DOHH2 (cell line): ENCODE measurements around the gene MBP.

Source experiments
- H3F3A ChIP-seq: fragments of 200-600 bp; sonication (generic), shearing (Covaris generic); 2 replicates; pipeline ENCODE4 v1.6.0; 2016; ENCODE audit warnings: antibody characterized with exemption, mild to moderate bottlenecking; ENCODE audit not compliant: control insufficient read depth, insufficient read depth
- H3K27ac ChIP-seq: fragments of 200-600 bp; sonication (generic); 2 replicates; pipeline ENCODE4 v1.5.1; 2014; ENCODE audit warnings: low read depth, mild to moderate bottlenecking, low read length, moderate library complexity
- H3K27me3 ChIP-seq: fragments of 200-600 bp; sonication (generic); 2 replicates; pipeline ENCODE4 v1.6.1; 2014; ENCODE audit warnings: mild to moderate bottlenecking, low read length, mixed read lengths; ENCODE audit not compliant: control insufficient read depth
- H3K36me3 ChIP-seq: fragments of 200-600 bp; sonication (generic); 2 replicates; pipeline ENCODE4 v1.6.1; 2014; ENCODE audit warnings: mild to moderate bottlenecking, low read length, moderate library complexity, mixed read lengths; ENCODE audit not compliant: control insufficient read depth
- H3K4me1 ChIP-seq: fragments of 200-600 bp; sonication (generic); 2 replicates; pipeline ENCODE4 v1.6.1; 2014; ENCODE audit warnings: mild to moderate bottlenecking, low read length, mixed read lengths; ENCODE audit not compliant: control insufficient read depth
- H3K4me2 ChIP-seq: fragments of 200-600 bp; sonication (generic); 2 replicates; pipeline ENCODE4 v1.6.0; 2014; ENCODE audit warnings: mild to moderate bottlenecking, low read length, moderate library complexity
- H3K4me3 ChIP-seq: fragments of 200-600 bp; sonication (generic); 2 replicates; pipeline ENCODE4 v1.5.1; 2014; ENCODE audit warnings: mild to moderate bottlenecking, low read length, mixed read lengths
- H3K79me2 ChIP-seq: fragments of 200-600 bp; sonication (generic); 2 replicates; pipeline ENCODE4 v1.6.1; 2014; ENCODE audit warnings: mild to moderate bottlenecking, low read length, mixed read lengths; ENCODE audit not compliant: control insufficient read depth
- H3K9me2 ChIP-seq: fragments of 200-600 bp; sonication (generic); replicated peaks from 2 replicates; pipeline ENCODE4 v1.6.1; 2014; ENCODE audit warnings: mild to moderate bottlenecking, low read length, mixed read lengths; ENCODE audit not compliant: control insufficient read depth
- H3K9me3 ChIP-seq: fragments of 200-600 bp; sonication (generic); 2 replicates; pipeline ENCODE4 v1.6.1; 2014; ENCODE audit warnings: antibody characterized with exemption, low read length, mixed read lengths; ENCODE audit not compliant: control insufficient read depth, insufficient read depth
- H4K20me1 ChIP-seq: fragments of 200-600 bp; sonication (generic); 2 replicates; pipeline ENCODE4 v1.6.0; 2014; ENCODE audit warnings: low read depth, mild to moderate bottlenecking, antibody characterized with exemption, low read length, moderate library complexity; ENCODE audit not compliant: control insufficient read depth, insufficient read depth
- EZH2phosphoT487 ChIP-seq: fragments of 200-600 bp; sonication (generic); IDR thresholded peaks from 2 replicates; pipeline ENCODE4 v1.6.1; 2017; ENCODE audit warnings: borderline replicate concordance, mild to moderate bottlenecking, antibody characterized with exemption, low read length, moderate library complexity, mixed read lengths
- TF ChIP-seq, protein P1 (sequence below): fragments of 200-600 bp; sonication (generic); IDR thresholded peaks from one replicate; pipeline ENCODE4 v1.5.1; 2014; ENCODE audit warnings: antibody characterized with exemption, mild to moderate bottlenecking, low read depth, low read length; ENCODE audit not compliant: poor library complexity, severe bottlenecking

Gene MBP

DNA sequence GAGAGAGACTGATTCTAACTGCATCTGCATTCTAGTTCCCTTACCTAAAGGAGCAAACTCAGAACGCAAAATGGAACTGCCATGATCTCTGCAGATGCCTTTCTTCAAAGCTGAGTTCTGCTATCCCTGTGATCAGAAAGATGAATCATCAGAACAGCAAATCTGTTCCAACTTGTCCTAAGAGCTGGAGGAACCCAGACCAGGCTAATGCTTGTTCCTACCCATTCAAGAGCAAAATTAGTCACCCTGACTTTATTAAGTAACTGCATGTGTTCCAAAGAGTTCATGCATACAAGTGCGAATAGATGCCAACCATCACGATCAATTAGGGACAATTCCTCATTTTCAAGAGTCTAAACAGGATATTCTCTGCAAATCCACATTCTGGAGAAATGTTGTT is 46.5 kb downstream of the MBP start:
- H3K4me3 ChIP-seq, result no peak overlapping the region
- no peaks in the 10 kb centered on the region for H3K9me2 ChIP-seq
- H3K79me2 ChIP-seq, result peaks cover 45% of the 10 kb centered on the region
- H3K27ac ChIP-seq, result no peak overlapping the region
- H4K20me1 ChIP-seq, result no peaks in the 10 kb centered on the region
- TF ChIP-seq EZH2phosphoT487, result no peak
- TF ChIP-seq, protein P1, sequence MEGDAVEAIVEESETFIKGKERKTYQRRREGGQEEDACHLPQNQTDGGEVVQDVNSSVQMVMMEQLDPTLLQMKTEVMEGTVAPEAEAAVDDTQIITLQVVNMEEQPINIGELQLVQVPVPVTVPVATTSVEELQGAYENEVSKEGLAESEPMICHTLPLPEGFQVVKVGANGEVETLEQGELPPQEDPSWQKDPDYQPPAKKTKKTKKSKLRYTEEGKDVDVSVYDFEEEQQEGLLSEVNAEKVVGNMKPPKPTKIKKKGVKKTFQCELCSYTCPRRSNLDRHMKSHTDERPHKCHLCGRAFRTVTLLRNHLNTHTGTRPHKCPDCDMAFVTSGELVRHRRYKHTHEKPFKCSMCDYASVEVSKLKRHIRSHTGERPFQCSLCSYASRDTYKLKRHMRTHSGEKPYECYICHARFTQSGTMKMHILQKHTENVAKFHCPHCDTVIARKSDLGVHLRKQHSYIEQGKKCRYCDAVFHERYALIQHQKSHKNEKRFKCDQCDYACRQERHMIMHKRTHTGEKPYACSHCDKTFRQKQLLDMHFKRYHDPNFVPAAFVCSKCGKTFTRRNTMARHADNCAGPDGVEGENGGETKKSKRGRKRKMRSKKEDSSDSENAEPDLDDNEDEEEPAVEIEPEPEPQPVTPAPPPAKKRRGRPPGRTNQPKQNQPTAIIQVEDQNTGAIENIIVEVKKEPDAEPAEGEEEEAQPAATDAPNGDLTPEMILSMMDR, result no peak
- no peak overlapping the region for H3K4me2 ChIP-seq
- H3K27me3 ChIP-seq, result no peaks in the 10 kb centered on the region
- H3K36me3 ChIP-seq, result peaks cover 8% of the 10 kb centered on the region; the same call in 1 of the 2 replicates
- peaks cover 12% of the 10 kb centered on the region for H3K4me1 ChIP-seq
- no peaks in the 10 kb centered on the region for H3K9me3 ChIP-seq
- H3F3A ChIP-seq, result no peaks in the 10 kb centered on the region

DNA sequence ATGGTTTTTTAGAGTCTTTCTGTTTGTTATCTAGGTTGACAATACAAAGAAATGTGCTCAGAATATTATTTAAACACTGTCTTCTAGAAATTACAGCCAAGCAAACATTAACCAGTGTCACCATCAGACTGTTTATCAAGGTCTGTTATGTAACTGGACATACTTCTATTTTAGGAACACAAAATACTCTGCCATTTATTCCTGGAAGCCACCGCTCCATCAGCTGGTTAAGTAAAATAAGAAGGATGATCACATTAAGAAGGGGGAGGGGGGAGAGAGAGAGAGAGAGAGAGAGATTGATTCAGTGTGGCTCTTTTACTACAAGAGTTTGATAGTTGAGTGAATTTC is 47.9 kb downstream of the MBP start:
- no peak for TF ChIP-seq EZH2phosphoT487
- TF ChIP-seq, protein P1, result no peak
- H3K9me2 ChIP-seq, result no peaks in the 10 kb centered on the region
- H3K36me3 ChIP-seq, result peaks cover 6% of the 10 kb centered on the region; the same call in 1 of the 2 replicates
- peaks cover 45% of the 10 kb centered on the region for H3K79me2 ChIP-seq
- H4K20me1 ChIP-seq, result no peaks in the 10 kb centered on the region; the same call in 1 of the 2 replicates
- H3K9me3 ChIP-seq, result no peaks in the 10 kb centered on the region
- H3K4me3 ChIP-seq, result no peak overlapping the region
- H3K4me1 ChIP-seq, result peaks cover 26% of the 10 kb centered on the region
- no peak overlapping the region for H3K27ac ChIP-seq
- no peak overlapping the region for H3K4me2 ChIP-seq
- H3F3A ChIP-seq, result no peaks in the 10 kb centered on the region
- no peaks in the 10 kb centered on the region for H3K27me3 ChIP-seq

DNA sequence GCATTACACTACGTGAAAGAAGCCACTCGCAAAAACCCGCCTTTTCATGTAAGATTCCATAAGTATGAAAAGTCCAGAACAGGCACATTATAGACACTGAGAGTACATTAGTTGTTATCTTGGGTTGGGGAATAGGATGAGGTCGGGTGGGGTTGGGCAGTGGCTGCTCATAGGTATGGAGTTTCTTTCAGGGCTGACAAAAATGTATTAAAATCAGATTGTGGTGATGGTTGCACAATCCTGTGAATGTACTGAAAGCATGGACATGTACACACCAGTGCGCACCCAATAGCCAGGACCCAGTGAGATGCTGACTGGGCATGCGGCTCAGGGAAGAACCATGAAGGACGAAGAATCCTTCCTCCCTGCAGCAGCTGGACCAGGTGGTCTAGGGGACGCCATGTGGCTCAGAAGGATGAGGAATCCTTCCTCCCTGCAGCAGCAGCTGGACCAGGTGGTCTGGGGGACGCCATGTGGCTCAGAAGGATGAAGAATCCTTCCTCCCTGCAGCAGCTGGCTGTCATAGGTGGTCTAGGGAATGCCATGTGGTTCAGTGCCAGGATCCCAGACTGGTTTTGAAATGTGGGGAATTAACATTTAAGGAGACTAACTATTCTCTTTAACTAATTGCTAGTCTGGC is 50.1 kb downstream of the MBP start:
- Histone ChIP-seq H3K79me2 (peaks cover 49% of the 10 kb centered on the region), H3K4me1 (peaks cover 27% of the 10 kb centered on the region)

More for the DNA sequence above, 50.1 kb downstream of the MBP start:
- Histone ChIP-seq H3K9me2 (no peaks in the 10 kb centered on the region), H3K27me3 (no peaks in the 10 kb centered on the region), H3K9me3 (no peaks in the 10 kb centered on the region), H3K4me2 (no peak overlapping the region), H4K20me1 (no peaks in the 10 kb centered on the region; the same call in 1 of the 2 replicates), H3K27ac (no peak overlapping the region), H3K4me3 (no peak overlapping the region), H3K36me3 (peaks cover 3% of the 10 kb centered on the region; the same call in 1 of the 2 replicates), H3F3A (no peaks in the 10 kb centered on the region)
- TF ChIP-seq, protein P1, result no peak
- no peak for TF ChIP-seq EZH2phosphoT487
